ENCODE results near the gene RBM47. TPM values are rescaled to one million over a fixed set of nuclear protein-coding genes. Genes with fewer than 3 reads are reported as not detected.
A peak's percentile ranks its signal among the peaks of the same experiment; 100 is the strongest.

RBM47 gene
- total RNA-seq, 6 donors from 2014 or later = 111 to 448 (median 149) TPM

- no peak for TF ChIP-seq CTCF (IDR thresholded peaks at IDR 0.05)
- TF ChIP-seq POLR2AphosphoS5 (IDR thresholded peaks at IDR 0.05) = peak in 1 of 2 donors; percentile 48
- TF ChIP-seq EP300 (IDR thresholded peaks at IDR 0.05) = no peak
- peak in 1 of 4 donors; percentile 31 for TF ChIP-seq POLR2A (IDR thresholded peaks at IDR 0.05)
- ATAC-seq (ENCODE audit: low FRiP score in 2 of 2) = peak; percentile 77 to 78
- Histone ChIP-seq H3K9me3 (no peaks in the 10 kb centered on the region), H3K36me3 (no peaks in the 10 kb centered on the region), H3K4me1 (peaks cover 0 to 23% (median 10%) of the 10 kb centered on the region in 4 donors), H3K27me3 (no peaks in the 10 kb centered on the region), H3K27ac (peak overlapping the region; percentile 55 to 75 (median 66)), H3K4me3 (peak overlapping the region in 2 of 4 donors; percentile 43 to 47)
- DNase-seq = peak in 1 of 2 donors; percentile 77
- 50 to 65% methylated on average over 15 of the region's 15 CpGs for WGBS, 2 donors
Observed at GRCh38 chr4:40515398-40516293, 114.0 kb downstream of the RBM47 start.

GRCh38 chr4:40515037-40515397, 114.6 kb downstream of the RBM47 start:
- H3K4me3 ChIP-seq = peak overlapping the region in 3 of 4 donors; percentile 31 to 47 (median 43)
- no peaks in the 10 kb centered on the region for H3K36me3 ChIP-seq
- ATAC-seq (ENCODE audit: low FRiP score in 2 of 2) (peak; percentile 28 to 65), DNase-seq (no peak)
- 63 to 86% methylated on average over 2 of the region's 2 CpGs for WGBS, 2 donors
- no peaks in the 10 kb centered on the region for H3K9me3 ChIP-seq
- H3K27me3 ChIP-seq = no peaks in the 10 kb centered on the region
- H3K4me1 ChIP-seq = peaks cover 0 to 23% (median 10%) of the 10 kb centered on the region in 4 donors
- no peak for TF ChIP-seq POLR2AphosphoS5 (IDR thresholded peaks at IDR 0.05)
- TF ChIP-seq CTCF (IDR thresholded peaks at IDR 0.05) = no peak
- TF ChIP-seq EP300 (IDR thresholded peaks at IDR 0.05) = no peak
- TF ChIP-seq POLR2A (IDR thresholded peaks at IDR 0.05) = no peak
- peak overlapping the region; percentile 55 to 75 (median 66) for H3K27ac ChIP-seq

DNA sequence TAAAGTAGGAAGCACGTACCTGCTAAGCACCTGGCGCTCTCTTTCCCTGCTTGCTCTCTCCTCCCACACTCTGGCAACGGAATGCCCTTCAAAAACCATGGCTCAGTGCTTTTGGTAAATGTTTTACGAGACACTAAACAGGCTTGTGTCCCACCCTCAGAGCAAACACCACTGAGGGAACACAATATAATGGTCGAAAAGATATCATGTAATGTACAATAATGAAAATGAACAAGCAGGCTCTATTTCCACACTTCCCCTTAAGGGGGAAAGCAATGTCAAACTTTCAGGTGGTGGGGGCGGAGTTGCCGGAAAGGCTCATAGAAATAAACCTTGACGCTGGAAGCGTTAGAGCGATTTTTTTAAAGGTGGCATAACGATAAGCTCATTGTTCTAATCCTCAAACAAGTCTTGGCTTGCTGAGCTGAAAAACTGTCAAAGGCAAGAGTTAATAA, 115.1 kb downstream of the RBM47 start:
- ATAC-seq (ENCODE audit: low FRiP score in 2 of 2) (peak; percentile 41 to 81), DNase-seq (peak in 1 of 2 donors; percentile 62)
- Histone ChIP-seq H3K36me3 (no peaks in the 10 kb centered on the region), H3K4me3 (peak overlapping the region in 3 of 4 donors; percentile 31 to 47 (median 43)), H3K4me1 (peaks cover 0 to 23% (median 10%) of the 10 kb centered on the region in 4 donors), H3K27ac (peak overlapping the region; percentile 55 to 75 (median 66)), H3K9me3 (no peaks in the 10 kb centered on the region), H3K27me3 (no peaks in the 10 kb centered on the region)
- TF ChIP-seq EP300 (IDR thresholded peaks at IDR 0.05) (peak in 1 of 4 donors; percentile 28), POLR2AphosphoS5 (IDR thresholded peaks at IDR 0.05) (peak in 1 of 2 donors; percentile 38), CTCF (IDR thresholded peaks at IDR 0.05) (no peak), POLR2A (IDR thresholded peaks at IDR 0.05) (peak in 1 of 4 donors; percentile 52)
- 52 to 66% methylated on average over 11 of the region's 11 CpGs for WGBS, 2 donors

DNA sequence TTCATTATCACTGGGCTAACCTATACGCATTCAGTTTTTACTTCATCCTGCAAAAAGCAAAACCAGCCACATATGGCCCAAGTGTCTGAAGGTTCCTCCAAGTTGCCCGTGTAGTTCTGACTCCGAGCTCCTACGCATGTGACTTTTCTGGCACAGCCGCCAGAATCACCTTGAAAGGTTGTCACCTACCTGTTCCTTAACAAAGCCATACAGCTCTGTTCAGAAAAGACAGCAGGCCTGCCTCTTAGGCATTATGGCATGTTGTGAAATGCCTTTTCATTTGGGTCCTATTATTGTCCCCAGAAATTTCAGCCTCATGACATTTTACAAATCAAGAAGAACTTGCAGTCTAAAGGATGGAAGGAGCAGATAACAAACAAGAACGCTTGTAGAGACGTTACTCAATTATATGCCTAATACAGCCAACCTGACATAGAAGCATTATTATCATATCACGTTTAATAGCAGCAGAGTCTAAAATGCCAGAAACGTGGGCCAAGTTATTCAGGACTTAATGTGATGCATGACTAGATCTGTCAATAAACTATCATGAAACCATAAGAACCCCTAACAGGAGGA, 118.5 kb downstream of the RBM47 start:
- DNase-seq (peak in 1 of 2 donors; percentile 62), ATAC-seq (ENCODE audit: low FRiP score in 2 of 2) (no peak)
- Histone ChIP-seq H3K4me3 (no peak overlapping the region), H3K36me3 (no peaks in the 10 kb centered on the region), H3K9me3 (no peaks in the 10 kb centered on the region), H3K27me3 (no peaks in the 10 kb centered on the region), H3K27ac (no peak overlapping the region), H3K4me1 (peaks cover 0 to 12% (median 6%) of the 10 kb centered on the region in 4 donors)
- TF ChIP-seq POLR2AphosphoS5 (IDR thresholded peaks at IDR 0.05) (no peak), POLR2A (IDR thresholded peaks at IDR 0.05) (no peak), CTCF (IDR thresholded peaks at IDR 0.05) (no peak), EP300 (IDR thresholded peaks at IDR 0.05) (no peak)
- WGBS, 2 donors = 70 to 82% methylated on average over 9 of the region's 9 CpGs
